HepG2 (cell line): Measurements from ENCODE around the gene SLC35B4. TPM values are rescaled to one million over a fixed set of nuclear protein-coding genes. Genes with fewer than 3 reads are reported as not detected.
A peak's percentile ranks its signal among the peaks of the same experiment; 100 is the strongest.

Experiments used
- AHDC1 ChIP-seq: sonication (generic); formaldehyde crosslinking; IDR thresholded peaks from 2 replicates; pipeline ENCODE4 v1.5.1; 2020; ENCODE audit warnings: mild to moderate bottlenecking, missing genetic modification reagents, borderline replicate concordance
- ATF1 ChIP-seq: IDR thresholded peaks from 2 replicates; pipeline ENCODE4 v1.6.1; 2016; ENCODE audit warnings: mild to moderate bottlenecking, control low read depth
- BCLAF1 ChIP-seq: fragments of 450-650 bp; IDR thresholded peaks from 2 replicates; pipeline ENCODE4 v1.6.1; 2017; ENCODE audit warnings: mild to moderate bottlenecking
- CREB1 ChIP-seq, 2 experiments: fragments of 450-650 bp in 1 of 2; IDR thresholded peaks; 2 replicates each; pipeline ENCODE4 v1.6.1; 2016 to 2017; ENCODE audit warnings: control low read depth in 1 of 2, mild to moderate bottlenecking in 1 of 2, missing compliant biosample characterization in 1 of 2, missing genetic modification characterization in 1 of 2
- GATAD2A ChIP-seq: IDR thresholded peaks from 2 replicates; pipeline ENCODE4 v1.6.1; 2016
- HNF4A ChIP-seq: sonication (generic); formaldehyde crosslinking; IDR thresholded peaks from 2 replicates; pipeline ENCODE4 v1.4.0; 2020; ENCODE audit warnings: missing genetic modification reagents
- MAZ ChIP-seq, 2 experiments: sonication (generic) in 1 of 2; formaldehyde crosslinking in 1 of 2; IDR thresholded peaks; 2 replicates each; pipeline versions ENCODE4 v1.5.0 to v1.6.1; 2012 to 2020; ENCODE audit warnings: low read depth in 2 of 2, mild to moderate bottlenecking in 2 of 2, borderline replicate concordance in 1 of 2, improper control_type of control experiment in 1 of 2, low read length in 1 of 2, missing genetic modification reagents in 1 of 2, moderate library complexity in 1 of 2
- RERE ChIP-seq: IDR thresholded peaks from 2 replicates; pipeline ENCODE4 v1.6.1; 2016; ENCODE audit warnings: low read depth, missing genetic modification reagents, missing compliant biosample characterization
- SOX13 ChIP-seq, 3 experiments: fragments of 450-650 bp in 1 of 3; sonication (generic) in 1 of 3; formaldehyde crosslinking in 1 of 3; IDR thresholded peaks in 2 of 3; conservative IDR thresholded peaks in 1 of 3; 2 replicates each; pipeline versions ENCODE4 v1.5.0 to v1.6.1; 2016 to 2020; ENCODE audit warnings: antibody characterized with exemption in 1 of 3, mild to moderate bottlenecking in 1 of 3, missing compliant biosample characterization in 1 of 3, missing genetic modification reagents in 1 of 3, moderate library complexity in 1 of 3
- SOX5 ChIP-seq: IDR thresholded peaks from 2 replicates; pipeline ENCODE4 v1.6.1; 2016; ENCODE audit warnings: borderline replicate concordance
- TCF7L2 ChIP-seq: IDR thresholded peaks from 2 replicates; pipeline ENCODE4 v1.6.1; 2011; ENCODE audit warnings: mild to moderate bottlenecking, low read depth, low read length, moderate library complexity
- ZFP37 ChIP-seq: sonication (generic); formaldehyde crosslinking; IDR thresholded peaks from 2 replicates; pipeline ENCODE4 v1.4.0; 2020; ENCODE audit warnings: missing genetic modification reagents, borderline replicate concordance
- ZMYM3 ChIP-seq: sonication (generic); formaldehyde crosslinking; IDR thresholded peaks from 2 replicates; pipeline ENCODE4 v1.5.1; 2020; ENCODE audit warnings: mild to moderate bottlenecking, missing genetic modification reagents
- ZNF138 ChIP-seq: sonication (generic); formaldehyde crosslinking; IDR thresholded peaks from 2 replicates; pipeline ENCODE4 v1.5.0; 2020; ENCODE audit warnings: mild to moderate bottlenecking, low read depth, missing genetic modification reagents
- ZNF570 ChIP-seq: sonication (generic); formaldehyde crosslinking; IDR thresholded peaks from 2 replicates; pipeline ENCODE4 v1.4.0; 2020; ENCODE audit warnings: mild to moderate bottlenecking, missing genetic modification reagents, borderline replicate concordance
- polyA plus RNA-seq, 8 experiments: library from polyadenylated mRNA; depleted of rRNA in 3 of 8; stranded (reverse) in 7 of 8; unstranded in 1 of 8; fragments of >200 nt; fragmentation: Illumina TruSeq in 4 of 8; extraction: Trizol in 4 of 8; gene quantifications; 2 replicates each; pipeline versions ENCODE4 v1.2.1 to v1.2.3, GENCODE V29; 2011 to 2016; ENCODE audit warnings: low read depth in 4 of 8, missing spikeins in 1 of 8, mixed read lengths in 1 of 8; ENCODE audit not compliant: insufficient read depth in 1 of 8
- total RNA-seq, 5 experiments: library from RNA; depleted of rRNA; stranded (reverse); fragments of >200 nt; fragmentation: Illumina TruSeq; extraction: Trizol; gene quantifications; 2 replicates each; pipeline ENCODE4 v1.2.3, GENCODE V29; 2016; ENCODE audit warnings: low read depth in 1 of 5

SLC35B4 gene
- total and polyA plus RNA-seq, 2 of the 13 experiments (the other 11 are each of a cell fraction or from before 2014, with no cell fraction given), result 17.1 to 17.8 TPM

GRCh38 chr7:134339475-134339874 is 22.7 kb upstream of the SLC35B4 start (continued):
- peak; percentile 59; the same call in 1 of the 2 replicates for TF ChIP-seq AHDC1 (CRISPR knock-in tag)
- TF ChIP-seq BCLAF1, result no peak
- peak; percentile 69; the same call in 1 of the 2 replicates for TF ChIP-seq SOX5
- TF ChIP-seq GATAD2A (CRISPR knock-in tag), result peak; percentile 88
- no peak for TF ChIP-seq ZMYM3 (CRISPR knock-in tag)
- no peak for TF ChIP-seq MAZ (IDR thresholded peaks at IDR 0.05; ENCODE audit: borderline replicate concordance, low read depth, low read length)
- TF ChIP-seq MAZ (CRISPR knock-in tag; IDR thresholded peaks at IDR 0.05; ENCODE audit: low read depth), result no peak
- TF ChIP-seq ZFP37 (CRISPR knock-in tag), result no peak
- TF ChIP-seq RERE, result no peak
- no peak for TF ChIP-seq CREB1 (IDR thresholded peaks at IDR 0.05)
- TF ChIP-seq CREB1 (CRISPR knock-in tag; IDR thresholded peaks at IDR 0.05), result peak; percentile 57
- TF ChIP-seq TCF7L2, result no peak
- TF ChIP-seq ZNF570, result no peak
- 0 out of 2 replicates have a peak, but pooled peaks have one; percentile 44 for TF ChIP-seq ATF1 (CRISPR knock-in tag)
- peak; percentile 42; the same call in 1 of the 2 replicates for TF ChIP-seq HNF4A (CRISPR knock-in tag)
- TF ChIP-seq SOX13 (IDR thresholded peaks at IDR 0.05), result no peak
- TF ChIP-seq SOX13 (CRISPR knock-in tag; conservative IDR thresholded peaks at IDR 0.05 in 1 of 2, IDR thresholded peaks at IDR 0.05 in 1 of 2), result peak in 1 of 2 experiments; percentile 81; a peak in 2 of 4 replicates
- TF ChIP-seq ZNF138 (CRISPR knock-in tag), result no peak
